A673 (cell line): Measurements from ENCODE around the gene NFIB.

ENCODE experiments used
- EZH2 ChIP-seq: fragments of 200-600 bp; sonication (generic); IDR thresholded peaks from 2 replicates; pipeline ENCODE4 v1.6.1; 2017; ENCODE audit warnings: borderline replicate concordance, low read depth, mild to moderate bottlenecking, mixed read lengths, antibody characterized with exemption, low read length; ENCODE audit not compliant: poor library complexity, severe bottlenecking
- TF ChIP-seq, protein P1 (sequence below): fragments of 300-800, 200-600 bp; sonication (generic); conservative IDR thresholded peaks from 2 replicates; pipeline ENCODE4 v1.5.1; 2017; ENCODE audit warnings: low read depth, mild to moderate bottlenecking, antibody characterized with exemption, low read length, moderate library complexity, mixed read lengths

DNA sequence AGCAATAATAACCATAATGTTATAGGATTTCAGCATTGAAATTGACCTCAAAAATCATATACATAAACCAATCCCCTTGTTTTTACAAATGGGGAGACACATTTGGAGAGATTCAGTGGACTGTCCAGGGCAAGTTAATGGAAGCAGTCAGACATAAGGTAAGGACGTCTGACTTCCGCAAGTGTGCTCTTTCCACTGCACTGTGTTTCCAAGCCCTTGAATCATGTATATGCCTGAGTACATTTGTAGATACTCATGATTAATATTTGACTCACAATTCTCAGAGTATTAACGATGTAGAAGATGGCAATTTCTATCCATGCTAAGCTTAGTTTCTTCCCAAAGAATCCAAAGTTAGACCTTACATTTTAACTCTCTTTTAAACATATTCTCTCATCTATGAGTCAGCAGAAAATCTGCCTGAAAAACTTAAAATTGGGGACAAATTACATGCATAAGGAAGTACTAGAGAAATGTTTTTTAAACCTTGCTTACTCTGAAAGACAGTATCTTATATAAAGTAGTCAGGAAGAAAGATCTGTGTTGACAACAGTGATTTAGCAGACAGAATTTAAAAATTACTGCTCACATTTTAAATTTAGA lies 165.3 kb downstream of the NFIB start:
- TF ChIP-seq, protein P1, sequence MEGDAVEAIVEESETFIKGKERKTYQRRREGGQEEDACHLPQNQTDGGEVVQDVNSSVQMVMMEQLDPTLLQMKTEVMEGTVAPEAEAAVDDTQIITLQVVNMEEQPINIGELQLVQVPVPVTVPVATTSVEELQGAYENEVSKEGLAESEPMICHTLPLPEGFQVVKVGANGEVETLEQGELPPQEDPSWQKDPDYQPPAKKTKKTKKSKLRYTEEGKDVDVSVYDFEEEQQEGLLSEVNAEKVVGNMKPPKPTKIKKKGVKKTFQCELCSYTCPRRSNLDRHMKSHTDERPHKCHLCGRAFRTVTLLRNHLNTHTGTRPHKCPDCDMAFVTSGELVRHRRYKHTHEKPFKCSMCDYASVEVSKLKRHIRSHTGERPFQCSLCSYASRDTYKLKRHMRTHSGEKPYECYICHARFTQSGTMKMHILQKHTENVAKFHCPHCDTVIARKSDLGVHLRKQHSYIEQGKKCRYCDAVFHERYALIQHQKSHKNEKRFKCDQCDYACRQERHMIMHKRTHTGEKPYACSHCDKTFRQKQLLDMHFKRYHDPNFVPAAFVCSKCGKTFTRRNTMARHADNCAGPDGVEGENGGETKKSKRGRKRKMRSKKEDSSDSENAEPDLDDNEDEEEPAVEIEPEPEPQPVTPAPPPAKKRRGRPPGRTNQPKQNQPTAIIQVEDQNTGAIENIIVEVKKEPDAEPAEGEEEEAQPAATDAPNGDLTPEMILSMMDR = no peak
- no peak for TF ChIP-seq EZH2
